Ishikawa (cell line): ENCODE results near the gene CABLES1.

Source experiments
- CEBPB ChIP-seq: IDR thresholded peaks from 2 replicates; pipeline ENCODE4 v1.6.1; 2012
- CREB1 ChIP-seq: IDR thresholded peaks from 2 replicates; pipeline ENCODE4 v1.6.1; 2012; ENCODE audit warnings: low read depth
- EP300 ChIP-seq: IDR thresholded peaks from 2 replicates; pipeline ENCODE4 v1.6.1; 2012; ENCODE audit warnings: borderline replicate concordance
- NFIC ChIP-seq: IDR thresholded peaks from 2 replicates; pipeline ENCODE4 v1.6.1; 2012
- RAD21 ChIP-seq: IDR thresholded peaks from 2 replicates; pipeline ENCODE4 v1.6.1; 2012; ENCODE audit warnings: low read depth
- REST ChIP-seq: IDR thresholded peaks from 2 replicates; pipeline ENCODE4 v1.6.1; 2012; ENCODE audit warnings: low read depth, mild to moderate bottlenecking
- TAF1 ChIP-seq: IDR thresholded peaks from 2 replicates; pipeline ENCODE4 v1.6.1; 2012; ENCODE audit warnings: low read depth, mild to moderate bottlenecking
- YY1 ChIP-seq: IDR thresholded peaks from 2 replicates; pipeline ENCODE4 v1.6.1; 2012; ENCODE audit warnings: low read depth

DNA sequence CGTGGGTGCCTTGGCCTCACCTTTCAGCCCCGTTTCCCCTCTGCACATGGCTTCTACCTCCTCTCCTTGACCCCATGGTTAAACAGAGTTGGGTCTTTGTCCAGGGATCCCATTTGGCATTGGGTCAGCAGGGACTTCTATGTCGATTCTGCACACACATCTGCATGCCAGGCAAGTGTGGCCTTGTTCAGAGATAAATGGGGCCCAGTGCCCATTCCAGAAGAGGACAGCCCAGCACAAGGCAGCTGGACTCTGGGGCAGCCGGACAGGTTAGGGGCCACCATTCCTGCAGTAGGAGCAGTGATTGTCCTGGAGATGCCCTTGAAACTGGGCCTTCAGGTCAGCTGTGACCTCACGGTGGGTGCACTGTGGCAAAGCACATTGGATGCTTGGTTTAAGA lies 13.1 kb downstream of the CABLES1 start:
- TF ChIP-seq CREB1 (no peak), TAF1 (no peak), YY1 (no peak), RAD21 (no peak), CEBPB (no peak), REST (no peak), EP300 (no peak), NFIC (no peak)
